BLaER1 treated with 17β-estradiol and CSF1 and Interleukin-3, amounts not matched to agents 10 nM and 100 nM (cell line): ENCODE data around the gene VEZF1.

Experiments
- H3K27ac ChIP-seq, 11 experiments: shearing (Covaris generic); formaldehyde crosslinking; 2 replicates each; pipeline ENCODE4 v1.8.1; 2022
- H3K27me3 ChIP-seq, 11 experiments: shearing (Covaris generic); formaldehyde crosslinking; 2 replicates each; pipeline ENCODE4 v1.8.1; 2022
- H3K36me3 ChIP-seq, 11 experiments: shearing (Covaris generic); formaldehyde crosslinking; 2 replicates each; pipeline ENCODE4 v1.8.1; 2022
- H3K4me1 ChIP-seq, 10 experiments: shearing (Covaris generic); formaldehyde crosslinking; 2 replicates each; pipeline ENCODE4 v1.8.1; 2022
- H3K4me2 ChIP-seq, 11 experiments: shearing (Covaris generic); formaldehyde crosslinking; 2 replicates each; pipeline ENCODE4 v1.8.1; 2022
- H3K4me3 ChIP-seq, 10 experiments: shearing (Covaris generic); formaldehyde crosslinking; 2 replicates each; pipeline ENCODE4 v1.8.1; 2022
- H3K9ac ChIP-seq, 11 experiments: shearing (Covaris generic); formaldehyde crosslinking; 2 replicates each; pipeline ENCODE4 v1.8.1; 2022
- H3K9me3 ChIP-seq, 11 experiments: shearing (Covaris generic); formaldehyde crosslinking; replicated peaks in 1 of 11; 2 replicates each; pipeline ENCODE4 v1.8.1; 2022
- H4K20me1 ChIP-seq, 11 experiments: shearing (Covaris generic); formaldehyde crosslinking; 2 replicates each; pipeline ENCODE4 v1.8.1; 2022
- Cebpa-rat ChIP-seq, 11 experiments: shearing (Covaris generic); IDR thresholded peaks; 2 replicates each; pipeline ENCODE4 v1.8.1; 2022

Gene VEZF1

GRCh38 chr17:57994436-57994835 lies 6.4 kb upstream of the VEZF1 start:
- Histone ChIP-seq H3K36me3 (peaks cover 14 to 32% (median 28%) of the 10 kb centered on the region in 11 experiments), H3K27me3 (no peaks in the 10 kb centered on the region), H3K4me2 (peak overlapping the region; percentile 48 to 81 (median 71); a peak in 21 of 22 replicates), H4K20me1 (peaks cover 14 to 61% (median 44%) of the 10 kb centered on the region in 11 experiments; a peak in 20 of 22 replicates), H3K4me3 (no peak overlapping the region), H3K27ac (peak overlapping the region in 8 of 11 experiments; percentile 60 to 80 (median 68); a peak in 17 of 22 replicates), H3K9ac (peak overlapping the region; percentile 7 to 71 (median 54); a peak in 16 of 22 replicates), H3K9me3 (no peaks in the 10 kb centered on the region), H3K4me1 (peaks cover 50 to 87% (median 69%) of the 10 kb centered on the region in 10 experiments)
- TF ChIP-seq Cebpa-rat (IDR thresholded peaks at IDR 0.05): no peak

GRCh38 chr17:57993471-57994365 lies 5.7 kb upstream of the VEZF1 start:
- Histone ChIP-seq H3K4me3 (no peak overlapping the region), H3K27ac (peak overlapping the region in 8 of 11 experiments; percentile 60 to 80 (median 68); a peak in 17 of 22 replicates), H3K9me3 (no peaks in the 10 kb centered on the region), H3K27me3 (no peaks in the 10 kb centered on the region), H3K4me2 (peak overlapping the region; percentile 48 to 81 (median 71)), H3K36me3 (peaks cover 13 to 25% (median 21%) of the 10 kb centered on the region in 11 experiments), H3K4me1 (peaks cover 57 to 87% (median 73%) of the 10 kb centered on the region in 10 experiments), H4K20me1 (peaks cover 10 to 54% (median 37%) of the 10 kb centered on the region in 11 experiments; a peak in 18 of 22 replicates), H3K9ac (peak overlapping the region in 10 of 11 experiments; percentile 17 to 71 (median 55); a peak in 17 of 22 replicates)
- no peak for TF ChIP-seq Cebpa-rat (IDR thresholded peaks at IDR 0.05)

DNA sequence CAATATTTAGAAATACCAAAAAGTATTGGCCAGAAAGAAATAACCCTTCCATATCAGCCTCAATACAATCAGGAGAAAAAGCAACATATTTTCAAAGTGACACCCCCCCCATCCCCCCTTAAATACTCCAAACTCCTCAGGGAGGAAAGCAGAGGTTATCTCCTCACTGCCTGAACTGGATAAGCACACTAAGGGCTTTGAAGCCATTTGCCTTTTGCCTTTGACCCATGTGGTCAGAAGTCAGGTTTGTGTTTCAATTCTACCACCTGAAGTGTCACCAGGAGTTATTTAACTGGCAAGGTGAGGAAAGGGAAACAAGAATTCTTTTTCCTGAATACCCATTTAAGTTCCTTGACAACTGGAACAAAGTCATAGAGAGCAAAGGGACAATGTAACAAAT lies 3.5 kb upstream of the VEZF1 start:
- Histone ChIP-seq H3K9ac (no peak overlapping the region), H3K4me3 (no peak overlapping the region), H3K4me1 (peaks cover 61 to 79% (median 73%) of the 10 kb centered on the region in 10 experiments), H3K36me3 (peaks cover 0 to 3% (median under 1%) of the 10 kb centered on the region in 11 experiments; a peak in 3 of 22 replicates), H3K4me2 (peak overlapping the region in 3 of 11 experiments; percentile 3 to 92 (median 90); a peak in 2 of 22 replicates), H3K27me3 (no peaks in the 10 kb centered on the region), H4K20me1 (peaks cover 5 to 43% (median 22%) of the 10 kb centered on the region in 11 experiments; a peak in 17 of 22 replicates), H3K27ac (no peak overlapping the region), H3K9me3 (no peaks in the 10 kb centered on the region)
- no peak for TF ChIP-seq Cebpa-rat (IDR thresholded peaks at IDR 0.05)

DNA sequence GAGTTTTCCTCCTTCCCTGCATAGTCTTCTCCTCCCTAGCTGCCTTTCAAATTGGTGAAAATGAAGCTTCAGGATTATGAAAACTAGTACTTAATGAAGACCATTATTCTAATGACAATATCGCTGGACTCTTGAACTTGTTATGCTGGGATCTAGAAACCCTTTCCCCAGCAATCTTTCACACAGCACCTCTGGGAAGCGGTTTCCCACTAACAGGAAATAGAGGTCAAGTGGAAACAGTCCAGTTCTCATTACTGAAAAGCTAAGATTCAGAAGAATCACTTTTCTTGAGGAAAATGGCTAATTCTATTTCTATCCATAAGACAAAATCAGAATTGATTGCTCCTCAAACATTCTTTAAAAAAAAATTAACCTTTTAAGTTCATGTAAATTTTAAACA lies 2.0 kb upstream of the VEZF1 start:
- peaks cover 0 to 7% (median under 1%) of the 10 kb centered on the region in 11 experiments; a peak in 6 of 22 replicates for H3K36me3 ChIP-seq
- no peak overlapping the region for H3K4me3 ChIP-seq
- H4K20me1 ChIP-seq: peaks cover 20 to 53% (median 30%) of the 10 kb centered on the region in 11 experiments; a peak in 20 of 22 replicates
- H3K4me2 ChIP-seq: peak overlapping the region; percentile 82 to 97 (median 95); a peak in 19 of 22 replicates
- H3K27ac ChIP-seq: peak overlapping the region in 2 of 11 experiments; percentile 5 to 96; a peak in 1 of 22 replicates
- no peak overlapping the region for H3K9ac ChIP-seq
- peaks cover 65 to 80% (median 74%) of the 10 kb centered on the region in 10 experiments for H3K4me1 ChIP-seq
- no peaks in the 10 kb centered on the region for H3K9me3 ChIP-seq
- no peak for TF ChIP-seq Cebpa-rat (IDR thresholded peaks at IDR 0.05)
- no peaks in the 10 kb centered on the region for H3K27me3 ChIP-seq

DNA sequence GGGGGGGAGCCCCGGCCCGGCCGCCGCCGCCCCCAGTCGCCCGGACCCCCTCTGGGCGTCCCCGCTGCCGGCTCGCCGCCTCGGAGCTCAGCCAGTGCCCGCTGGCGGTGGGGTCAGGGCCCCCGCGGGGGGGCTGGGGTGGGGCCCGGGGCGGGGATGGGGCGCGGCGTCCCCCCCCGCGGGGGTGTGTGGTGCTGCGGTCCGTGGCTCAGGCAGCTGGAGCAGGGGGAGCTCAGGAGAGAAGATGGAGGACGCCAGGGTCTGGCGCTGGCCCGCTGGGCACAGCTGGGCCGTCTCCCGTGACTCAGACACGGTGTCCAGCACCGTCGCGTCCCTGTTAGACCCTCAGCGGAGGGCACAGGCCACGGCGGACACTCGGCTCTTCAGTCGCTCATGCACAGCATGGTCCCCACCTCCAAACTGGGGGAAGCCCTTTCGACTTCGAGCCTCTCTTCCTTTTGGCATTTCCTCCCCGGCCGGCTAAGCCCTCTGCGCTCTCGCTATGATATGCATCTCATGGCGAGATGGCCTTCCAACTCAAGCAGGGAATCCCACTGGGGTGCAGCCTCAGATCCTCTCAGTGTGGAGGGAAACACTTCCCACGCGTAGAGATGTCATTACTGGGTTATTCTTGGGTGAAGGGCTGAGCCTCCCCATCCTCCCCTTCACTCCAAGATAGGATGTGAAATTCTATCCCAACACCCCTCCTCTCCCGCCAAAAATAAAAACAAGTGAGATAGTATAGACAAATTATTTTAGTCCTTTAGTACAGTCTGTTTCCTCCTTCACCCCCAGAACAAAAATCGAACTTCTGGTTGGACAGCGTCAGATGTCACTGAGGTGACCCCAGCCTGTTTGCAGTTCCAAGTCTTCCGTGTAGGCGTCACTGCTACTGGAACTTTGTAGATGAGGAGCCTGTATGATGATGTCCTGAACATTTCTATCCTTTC lies 522 bp upstream of the VEZF1 start:
- Histone ChIP-seq H3K36me3 (peaks cover under 1 to 22% (median 13%) of the 10 kb centered on the region in 11 experiments; a peak in 11 of 22 replicates), H3K9ac (peak overlapping the region; percentile 93 to 98 (median 97)), H3K27ac (peak overlapping the region; percentile 86 to 97 (median 96))

DNA sequence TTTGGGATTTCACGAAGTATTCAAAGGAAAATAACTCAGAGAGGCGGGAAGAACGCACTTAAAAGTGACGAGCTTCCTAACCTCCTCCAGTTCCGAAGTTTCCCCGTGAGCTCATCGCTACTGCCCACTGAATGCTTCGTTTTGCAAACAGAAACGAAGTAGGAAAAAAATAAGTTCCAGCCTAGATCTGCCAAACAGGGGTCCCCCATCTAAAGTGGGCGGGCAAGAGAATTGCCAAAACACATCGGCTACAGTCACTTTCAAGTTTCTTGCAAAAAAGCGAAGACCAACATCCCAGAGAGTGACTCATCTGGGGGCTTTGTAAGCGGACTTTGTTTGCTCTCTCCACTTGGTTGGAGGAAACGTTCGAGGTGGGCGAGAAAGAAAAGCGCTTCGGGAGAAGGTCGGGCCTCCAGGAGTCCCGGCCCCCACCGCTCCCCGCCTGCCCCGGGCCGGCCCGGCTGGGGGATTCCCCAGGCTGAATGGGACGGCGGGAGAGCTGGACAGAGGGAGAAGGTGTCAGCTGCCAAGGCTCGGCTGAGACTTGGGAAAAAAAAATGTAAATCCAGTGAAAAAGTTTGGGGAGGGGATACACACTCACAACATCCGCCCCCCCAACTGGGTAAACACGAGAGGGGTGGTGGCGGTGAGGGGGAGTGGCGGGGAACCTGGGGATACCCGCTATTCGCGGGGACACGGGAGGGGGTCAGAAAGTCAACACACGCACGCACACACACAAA lies 1.0 kb downstream of the VEZF1 start:
- H3K9me3 ChIP-seq: no peaks in the 10 kb centered on the region
- no peak for TF ChIP-seq Cebpa-rat (IDR thresholded peaks at IDR 0.05)
- H3K27ac ChIP-seq: peak overlapping the region; percentile 86 to 97 (median 96)
- H4K20me1 ChIP-seq: peaks cover 48 to 57% (median 53%) of the 10 kb centered on the region in 11 experiments
- H3K36me3 ChIP-seq: peaks cover 16 to 37% (median 29%) of the 10 kb centered on the region in 11 experiments; a peak in 21 of 22 replicates
- H3K9ac ChIP-seq: peak overlapping the region; percentile 93 to 98 (median 97)
- H3K4me2 ChIP-seq: peak overlapping the region; percentile 83 to 94 (median 91)
- H3K27me3 ChIP-seq: no peaks in the 10 kb centered on the region
- H3K4me1 ChIP-seq: peaks cover 72 to 82% (median 79%) of the 10 kb centered on the region in 10 experiments
- H3K4me3 ChIP-seq: peak overlapping the region; percentile 76 to 95 (median 90)

More for the DNA sequence above, 522 bp upstream of the VEZF1 start:
- Histone ChIP-seq H4K20me1 (peaks cover 32 to 54% (median 40%) of the 10 kb centered on the region in 11 experiments; a peak in 21 of 22 replicates), H3K27me3 (no peaks in the 10 kb centered on the region), H3K4me2 (peak overlapping the region; percentile 82 to 97 (median 95)), H3K4me3 (peak overlapping the region; percentile 76 to 95 (median 90)), H3K9me3 (no peaks in the 10 kb centered on the region), H3K4me1 (peaks cover 65 to 80% (median 74%) of the 10 kb centered on the region in 10 experiments)
- no peak for TF ChIP-seq Cebpa-rat (IDR thresholded peaks at IDR 0.05)

DNA sequence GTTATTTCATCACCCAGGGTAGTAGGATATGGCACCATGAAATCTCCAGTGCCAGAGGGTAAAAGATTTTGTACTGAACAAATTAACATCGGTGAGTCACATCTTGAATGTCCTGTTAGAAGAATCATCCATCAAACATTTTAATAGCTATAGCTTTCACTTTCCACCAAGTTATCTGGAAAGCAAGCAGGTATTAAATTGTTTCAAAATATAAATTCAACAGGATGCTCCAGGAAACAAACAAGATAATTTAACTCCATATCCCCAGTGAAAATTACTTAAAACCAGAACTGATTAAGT lies 2.4 kb downstream of the VEZF1 start:
- Histone ChIP-seq H3K4me2 (peak overlapping the region; percentile 83 to 94 (median 91)), H3K27me3 (no peaks in the 10 kb centered on the region), H3K27ac (peak overlapping the region in 8 of 11 experiments; percentile 15 to 97 (median 70); a peak in 12 of 22 replicates), H3K36me3 (peaks cover 25 to 51% (median 41%) of the 10 kb centered on the region in 11 experiments), H3K9ac (peak overlapping the region; percentile 5 to 98 (median 96); a peak in 15 of 22 replicates), H3K9me3 (no peaks in the 10 kb centered on the region), H3K4me3 (peak overlapping the region in 9 of 10 experiments; percentile 76 to 95 (median 92); a peak in 9 of 20 replicates), H3K4me1 (peaks cover 63 to 75% (median 71%) of the 10 kb centered on the region in 10 experiments), H4K20me1 (peaks cover 62 to 70% (median 65%) of the 10 kb centered on the region in 11 experiments)
- TF ChIP-seq Cebpa-rat (IDR thresholded peaks at IDR 0.05): no peak
